ENCODE results near the gene PARD6A.

Gene PARD6A

DNA sequence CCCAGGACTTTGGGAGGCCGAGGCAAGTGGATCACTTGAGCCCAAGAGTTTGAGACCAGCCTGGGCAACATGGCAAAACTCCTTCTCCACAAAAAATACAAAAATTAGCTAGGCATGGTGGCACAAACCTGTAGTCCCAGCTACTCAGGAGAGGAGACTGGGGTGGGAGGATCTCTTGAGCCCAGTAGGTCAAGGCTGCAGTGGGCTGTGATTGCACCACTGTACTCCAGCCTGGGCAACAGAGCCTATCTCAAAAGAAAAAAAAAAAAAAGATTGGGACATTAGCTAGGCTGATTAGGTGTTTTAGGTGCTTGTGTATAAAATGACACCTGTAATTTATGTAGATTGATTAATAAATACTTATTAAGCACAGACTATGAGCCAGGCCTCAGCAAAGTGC lies 48.3 kb downstream of the PARD6A start:
- Histone ChIP-seq H3K4me2 (ENCODE audit: low read depth, low read length) (no peak overlapping the region), H2AFZ (ENCODE audit: low read length) (no peak overlapping the region)
- TF ChIP-seq EZH2phosphoT487 (IDR thresholded peaks at IDR 0.05; ENCODE audit: low read length) (no peak), EZH2 (optimal IDR thresholded peaks at IDR 0.05; ENCODE audit: low read depth, low read length) (no peak)
- TF ChIP-seq, protein P1, sequence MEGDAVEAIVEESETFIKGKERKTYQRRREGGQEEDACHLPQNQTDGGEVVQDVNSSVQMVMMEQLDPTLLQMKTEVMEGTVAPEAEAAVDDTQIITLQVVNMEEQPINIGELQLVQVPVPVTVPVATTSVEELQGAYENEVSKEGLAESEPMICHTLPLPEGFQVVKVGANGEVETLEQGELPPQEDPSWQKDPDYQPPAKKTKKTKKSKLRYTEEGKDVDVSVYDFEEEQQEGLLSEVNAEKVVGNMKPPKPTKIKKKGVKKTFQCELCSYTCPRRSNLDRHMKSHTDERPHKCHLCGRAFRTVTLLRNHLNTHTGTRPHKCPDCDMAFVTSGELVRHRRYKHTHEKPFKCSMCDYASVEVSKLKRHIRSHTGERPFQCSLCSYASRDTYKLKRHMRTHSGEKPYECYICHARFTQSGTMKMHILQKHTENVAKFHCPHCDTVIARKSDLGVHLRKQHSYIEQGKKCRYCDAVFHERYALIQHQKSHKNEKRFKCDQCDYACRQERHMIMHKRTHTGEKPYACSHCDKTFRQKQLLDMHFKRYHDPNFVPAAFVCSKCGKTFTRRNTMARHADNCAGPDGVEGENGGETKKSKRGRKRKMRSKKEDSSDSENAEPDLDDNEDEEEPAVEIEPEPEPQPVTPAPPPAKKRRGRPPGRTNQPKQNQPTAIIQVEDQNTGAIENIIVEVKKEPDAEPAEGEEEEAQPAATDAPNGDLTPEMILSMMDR (IDR thresholded peaks at IDR 0.05; ENCODE audit: low read length), result no peak

DNA sequence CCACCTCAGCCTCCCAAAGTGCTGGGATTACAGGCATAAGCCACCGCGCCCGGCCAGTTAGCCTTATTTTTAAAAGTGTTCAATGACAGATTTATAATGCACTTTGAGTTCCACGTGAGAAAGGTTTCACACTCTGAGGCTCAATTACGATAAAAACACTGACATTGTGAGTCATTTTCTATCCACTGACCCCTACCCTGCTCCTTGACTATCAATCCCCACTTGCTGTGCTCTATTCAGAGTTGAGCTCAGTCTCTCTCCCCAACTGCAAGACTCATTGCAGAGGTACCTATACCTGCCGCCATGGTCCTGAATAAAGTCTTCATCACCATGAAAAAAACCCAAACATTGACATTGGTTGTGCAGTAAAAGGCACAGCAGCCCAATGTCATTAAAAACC lies 49.8 kb downstream of the PARD6A start:
- H3K4me3 ChIP-seq (ENCODE audit: low read length), result no peak overlapping the region
- no peak for DNase-seq
- H3K36me3 ChIP-seq (replicated peaks; ENCODE audit: insufficient read depth, low read length), result no peaks in the 10 kb centered on the region
- H2AFZ ChIP-seq (ENCODE audit: low read length), result no peak overlapping the region
- peaks cover 63% of the 10 kb centered on the region for H3K79me2 ChIP-seq (ENCODE audit: low read length)
- no peak overlapping the region for H3K27ac ChIP-seq (ENCODE audit: low read length)
- no peaks in the 10 kb centered on the region for H3K4me1 ChIP-seq (ENCODE audit: low read length)
- no peaks in the 10 kb centered on the region for H3F3A ChIP-seq (ENCODE audit: insufficient read depth, low read length)
- H4K20me1 ChIP-seq (ENCODE audit: insufficient read depth, low read length), result 0 out of 2 replicates have a peak, but pooled peaks cover 2% of the 10 kb centered on the region
- H3K27me3 ChIP-seq (replicated peaks; ENCODE audit: insufficient read depth, low read length), result no peaks in the 10 kb centered on the region
- H3K9me2 ChIP-seq (replicated peaks; ENCODE audit: insufficient read depth, low read length), result no peaks in the 10 kb centered on the region
- H3K9ac ChIP-seq (ENCODE audit: low read length), result no peak overlapping the region
- TF ChIP-seq, protein P1 (IDR thresholded peaks at IDR 0.05; ENCODE audit: low read length), result no peak
- no peak for TF ChIP-seq EZH2 (optimal IDR thresholded peaks at IDR 0.05; ENCODE audit: low read depth, low read length)
- TF ChIP-seq EZH2phosphoT487 (IDR thresholded peaks at IDR 0.05; ENCODE audit: low read length), result no peak
- H3K4me2 ChIP-seq (ENCODE audit: low read depth, low read length), result no peak overlapping the region
- H3K9me3 ChIP-seq (replicated peaks; ENCODE audit: insufficient read depth, low read length), result no peaks in the 10 kb centered on the region

More for the DNA sequence above, 48.3 kb downstream of the PARD6A start:
- Histone ChIP-seq H4K20me1 (ENCODE audit: insufficient read depth, low read length) (0 out of 2 replicates have a peak, but pooled peaks cover 2% of the 10 kb centered on the region), H3K9ac (ENCODE audit: low read length) (no peak overlapping the region), H3F3A (ENCODE audit: insufficient read depth, low read length) (no peaks in the 10 kb centered on the region), H3K79me2 (ENCODE audit: low read length) (peaks cover 54% of the 10 kb centered on the region), H3K36me3 (replicated peaks; ENCODE audit: insufficient read depth, low read length) (no peaks in the 10 kb centered on the region; the same call in 1 of the 2 replicates), H3K4me1 (ENCODE audit: low read length) (no peaks in the 10 kb centered on the region), H3K4me3 (ENCODE audit: low read length) (no peak overlapping the region), H3K9me2 (replicated peaks; ENCODE audit: insufficient read depth, low read length) (no peaks in the 10 kb centered on the region), H3K27me3 (replicated peaks; ENCODE audit: insufficient read depth, low read length) (no peaks in the 10 kb centered on the region), H3K27ac (ENCODE audit: low read length) (no peak overlapping the region), H3K9me3 (replicated peaks; ENCODE audit: insufficient read depth, low read length) (no peaks in the 10 kb centered on the region)
- DNase-seq, result no peak

Data from MM.1S (cell line).